HG02870 (cell line): ENCODE measurements around the gene CCL20.

Source experiments
- ATAC-seq: cut with Tn5 transposase; IDR thresholded peaks from one replicate; pipeline ENCODE4 v1.9.1; 2021; ENCODE audit warnings: mild to moderate bottlenecking, moderate library complexity; ENCODE audit not compliant: unreplicated experiment

Gene CCL20

GRCh38 chr2:227802882-227803281 is 10.8 kb upstream of the CCL20 start:
- no peak for ATAC-seq

GRCh38 chr2:227804975-227805374 is 8.7 kb upstream of the CCL20 start:
- no peak for ATAC-seq

DNA sequence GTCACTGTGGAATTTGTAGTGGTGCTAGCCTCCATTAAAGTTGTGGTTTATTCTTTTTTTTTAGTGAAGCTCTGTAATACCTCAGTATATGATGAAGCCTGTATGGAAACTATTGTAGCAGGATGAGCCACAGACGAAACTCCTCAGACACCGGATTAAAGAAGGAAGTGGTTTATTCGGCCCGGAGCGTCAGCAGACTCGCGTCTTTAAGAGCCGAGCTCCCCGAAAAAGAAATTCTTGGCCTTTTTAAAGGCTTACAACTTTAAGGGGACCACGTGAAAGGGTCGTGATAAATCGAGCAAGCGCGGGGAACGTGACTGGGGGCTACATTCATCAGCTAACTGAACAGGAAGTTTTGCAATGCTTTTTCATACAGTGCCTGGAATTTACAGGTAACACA is 8.1 kb upstream of the CCL20 start:
- ATAC-seq, result peak; percentile 59

DNA sequence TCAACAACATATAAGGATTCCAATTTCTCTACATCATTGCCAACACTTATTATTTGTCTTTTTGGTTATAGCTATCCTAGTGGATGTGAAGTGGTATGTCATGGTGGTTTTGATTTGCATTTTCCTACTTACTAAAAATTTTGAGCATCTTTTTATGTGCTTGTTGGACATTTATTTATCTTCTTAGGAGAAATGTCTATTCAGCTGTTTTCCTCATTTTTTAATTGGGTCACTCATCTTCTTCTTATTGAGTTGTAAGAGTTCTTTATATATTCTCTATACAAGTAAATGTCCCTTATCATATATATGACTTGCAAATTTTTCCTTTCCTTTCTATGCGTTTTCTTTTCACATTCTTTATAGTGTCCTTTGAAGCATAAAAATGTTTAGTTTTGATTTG is 4.7 kb upstream of the CCL20 start:
- no peak for ATAC-seq

GRCh38 chr2:227812001-227812400 is 1.6 kb upstream of the CCL20 start:
- no peak for ATAC-seq

GRCh38 chr2:227813229-227813561 is 447 bp upstream of the CCL20 start:
- ATAC-seq, result no peak

GRCh38 chr2:227815066-227815465 is 1.4 kb downstream of the CCL20 start:
- no peak for ATAC-seq

DNA sequence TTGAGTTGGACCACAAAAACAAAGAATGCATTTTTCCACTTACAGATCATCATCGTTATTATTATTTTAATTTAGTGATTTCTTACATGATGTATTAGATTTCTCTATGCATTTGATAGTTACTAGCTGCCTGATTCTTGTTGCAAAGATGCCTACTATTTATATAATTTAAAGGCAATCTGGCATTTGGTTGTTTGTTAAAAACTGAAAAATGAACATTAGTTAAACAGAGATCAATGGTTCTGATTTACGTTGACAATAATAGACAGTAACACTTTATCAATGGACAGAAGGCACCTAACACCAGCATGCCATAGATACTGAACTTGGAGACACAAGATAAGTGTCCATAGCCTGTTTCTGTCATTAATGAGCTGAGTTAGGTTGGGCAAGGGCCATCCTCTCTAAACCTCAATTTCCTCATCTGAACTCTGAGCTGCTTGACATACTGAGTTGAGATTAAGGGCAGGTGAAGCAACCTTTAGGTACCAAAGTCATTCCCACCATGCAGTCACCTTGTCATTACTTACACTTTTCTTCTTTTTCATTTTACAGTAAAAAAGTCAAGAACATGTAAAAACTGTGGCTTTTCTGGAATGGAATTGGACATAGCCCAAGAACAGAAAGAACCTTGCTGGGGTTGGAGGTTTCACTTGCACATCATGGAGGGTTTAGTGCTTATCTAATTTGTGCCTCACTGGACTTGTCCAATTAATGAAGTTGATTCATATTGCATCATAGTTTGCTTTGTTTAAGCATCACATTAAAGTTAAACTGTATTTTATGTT is 3.1 kb downstream of the CCL20 start:
- no peak for ATAC-seq

DNA sequence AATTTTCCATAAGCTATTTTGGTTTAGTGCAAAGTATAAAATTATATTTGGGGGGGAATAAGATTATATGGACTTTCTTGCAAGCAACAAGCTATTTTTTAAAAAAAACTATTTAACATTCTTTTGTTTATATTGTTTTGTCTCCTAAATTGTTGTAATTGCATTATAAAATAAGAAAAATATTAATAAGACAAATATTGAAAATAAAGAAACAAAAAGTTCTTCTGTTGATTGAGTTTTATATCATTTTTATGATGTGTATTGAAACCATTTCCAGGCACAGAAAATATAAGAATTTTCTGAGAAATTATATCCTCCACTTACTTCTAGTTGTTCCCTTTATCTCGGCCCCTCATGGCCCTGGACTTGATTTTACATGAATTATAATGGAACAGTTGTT is 3.7 kb downstream of the CCL20 start:
- ATAC-seq, result no peak

DNA sequence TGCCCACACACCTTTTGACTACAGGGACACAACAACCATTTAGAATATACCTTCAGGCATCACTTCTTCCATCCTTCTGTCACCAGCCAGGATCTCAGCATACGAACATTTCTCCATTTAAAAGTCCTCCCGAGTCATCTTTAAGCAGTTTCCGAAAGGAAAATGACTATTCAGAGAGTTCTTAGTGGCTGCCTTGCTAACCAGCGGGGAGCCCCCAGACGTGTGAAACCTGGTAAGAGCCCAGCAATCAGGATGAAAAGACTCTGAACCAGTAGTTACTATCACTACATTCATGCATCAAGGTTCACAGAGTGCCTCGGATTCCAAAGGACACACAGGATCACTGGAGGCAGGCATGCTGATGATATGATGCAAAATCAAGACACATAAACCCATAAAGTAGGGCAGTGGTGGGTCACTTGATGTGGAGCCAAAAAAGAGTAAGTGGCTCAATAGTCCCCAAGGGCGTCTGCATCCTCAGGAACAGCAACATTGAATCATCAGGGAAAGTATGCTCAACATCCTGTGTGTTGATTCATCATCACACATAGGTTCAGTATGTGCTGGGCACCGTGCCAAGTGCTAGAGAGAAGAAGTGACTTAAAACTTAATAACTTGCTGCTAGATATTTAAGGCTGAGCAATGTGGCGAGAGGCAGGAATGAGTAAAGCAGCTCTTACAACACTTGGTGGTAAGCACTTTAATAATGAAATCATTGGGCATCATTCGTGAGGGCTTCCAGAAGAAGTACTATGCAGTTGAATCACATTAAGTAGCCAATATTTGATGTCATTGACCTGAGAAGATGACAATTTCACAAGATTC is 4.4 kb downstream of the CCL20 start:
- ATAC-seq, result no peak

DNA sequence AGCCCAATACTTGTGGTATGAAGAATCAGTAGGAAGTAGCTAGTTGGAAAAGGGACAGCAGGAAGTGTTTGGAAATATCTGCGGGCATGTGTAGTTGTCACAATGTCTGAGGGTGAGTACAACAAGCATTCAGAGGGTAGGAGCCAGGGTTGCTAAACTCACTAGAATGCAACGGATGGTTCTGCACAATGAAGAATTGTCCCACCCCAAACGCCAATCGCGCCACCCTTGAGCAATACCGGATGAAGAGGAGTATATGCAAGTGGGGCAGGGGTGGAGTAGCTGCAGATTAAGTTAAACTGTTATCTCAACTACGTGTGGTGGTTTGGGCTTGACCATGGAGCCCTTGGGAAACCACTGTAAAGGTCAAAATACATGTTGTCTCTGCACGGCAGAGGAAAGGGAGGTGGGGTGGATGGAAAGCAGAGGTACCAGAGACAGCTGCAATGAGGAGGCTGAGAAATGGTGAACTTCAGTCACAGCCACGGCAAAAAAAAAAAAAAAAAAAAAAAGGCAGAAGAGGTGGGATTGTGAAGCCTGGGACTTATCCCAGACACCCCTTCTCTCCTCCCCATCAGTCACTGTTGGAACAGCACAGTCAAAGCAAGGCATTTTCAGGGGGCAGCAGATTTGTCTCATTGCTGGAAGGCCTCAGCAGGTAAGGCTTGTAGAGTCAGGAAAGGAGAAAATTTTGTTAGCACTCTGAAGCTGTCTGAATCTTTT is 5.2 kb downstream of the CCL20 start:
- ATAC-seq, result no peak

- ATAC-seq, result no peak
Measured at GRCh38 chr2:227819398-227819697, 5.7 kb downstream of the CCL20 start.

DNA sequence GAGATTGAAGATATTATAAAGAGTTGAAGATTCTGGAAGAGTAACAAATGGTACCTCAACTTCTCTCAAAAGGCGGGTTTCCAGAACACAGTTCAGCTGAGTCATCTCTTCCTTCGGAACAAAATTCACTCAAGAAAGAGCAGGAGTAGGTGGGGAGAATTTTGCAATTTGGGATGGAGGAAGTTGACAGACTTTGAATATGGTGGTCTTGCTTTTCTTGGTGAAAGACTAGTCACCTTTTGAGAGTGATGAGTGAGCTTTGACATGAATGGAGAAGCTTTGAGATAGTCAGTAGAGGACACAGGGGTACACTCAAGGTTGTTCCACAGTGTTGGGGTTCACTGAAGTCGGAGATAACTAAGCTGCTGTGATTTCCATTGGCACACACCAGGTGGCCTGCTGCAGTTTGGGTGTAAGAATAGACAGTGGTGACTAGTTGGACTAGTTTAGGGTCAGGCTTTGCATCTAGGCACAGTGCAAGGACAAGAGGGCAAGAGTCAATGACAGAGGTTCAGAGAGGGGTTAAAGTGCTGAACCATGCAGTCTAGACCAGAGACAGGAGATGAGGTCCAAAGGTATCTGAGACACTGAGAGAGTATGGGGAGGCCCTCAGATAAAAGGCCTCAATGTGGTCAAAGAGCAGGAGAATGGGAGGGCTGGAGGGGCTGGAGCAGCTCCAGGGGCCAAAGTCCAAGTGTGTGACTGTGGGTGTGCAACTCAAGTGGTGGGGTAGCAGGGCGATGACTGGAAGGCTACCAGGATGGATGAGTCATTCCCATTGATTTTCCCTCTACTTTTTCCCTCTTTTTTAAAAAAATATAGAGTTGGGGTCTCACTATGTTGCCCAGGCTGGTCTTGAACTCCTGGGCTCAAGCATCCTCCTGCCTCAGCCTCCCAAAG is 7.7 kb downstream of the CCL20 start:
- no peak for ATAC-seq

- no peak for ATAC-seq
Measured at GRCh38 chr2:227822416-227823003, 8.9 kb downstream of the CCL20 start.

DNA sequence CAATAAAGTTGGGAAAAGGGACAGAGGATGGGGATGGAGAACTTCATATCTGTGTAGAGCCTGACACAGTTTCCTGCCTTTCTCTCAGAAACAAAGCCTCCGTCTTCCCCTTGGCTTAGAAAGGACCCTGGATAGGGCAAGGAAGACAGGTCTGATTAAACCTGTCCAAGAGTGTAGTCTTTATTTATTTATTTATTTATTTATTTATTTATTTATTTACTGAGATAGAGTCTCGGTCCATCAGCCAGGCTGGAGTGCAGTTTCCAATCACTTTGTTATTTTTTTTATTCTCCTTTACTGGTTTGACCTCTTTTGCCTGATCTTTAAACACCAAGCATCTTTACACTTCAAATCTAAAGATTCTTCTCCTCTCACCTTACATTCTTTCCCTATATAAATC is 10.3 kb downstream of the CCL20 start:
- ATAC-seq, result no peak

GRCh38 chr2:227824711-227825110 is 11.1 kb downstream of the CCL20 start:
- no peak for ATAC-seq

GRCh38 chr2:227826019-227826521 is 12.4 kb downstream of the CCL20 start:
- ATAC-seq, result no peak

DNA sequence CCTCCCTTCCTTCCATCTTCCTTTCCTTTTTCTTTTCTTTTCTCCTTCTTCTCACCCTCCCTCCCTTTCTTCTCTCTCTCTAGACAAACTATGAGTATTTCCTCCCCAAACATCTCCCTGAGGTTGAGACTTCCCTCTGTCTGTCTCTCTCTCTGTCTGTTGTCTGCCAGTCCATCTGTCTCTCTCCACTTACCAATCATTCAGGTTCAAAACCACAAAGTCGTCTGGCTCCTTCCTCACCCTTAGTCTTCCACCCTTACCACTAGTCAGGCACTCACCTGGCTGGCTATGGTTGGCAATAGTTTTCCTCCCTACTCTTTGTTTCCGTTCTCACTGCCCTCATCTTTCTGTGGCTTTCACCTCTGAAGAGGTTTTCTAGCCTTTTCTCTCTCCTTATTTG is 12.9 kb downstream of the CCL20 start:
- no peak for ATAC-seq

DNA sequence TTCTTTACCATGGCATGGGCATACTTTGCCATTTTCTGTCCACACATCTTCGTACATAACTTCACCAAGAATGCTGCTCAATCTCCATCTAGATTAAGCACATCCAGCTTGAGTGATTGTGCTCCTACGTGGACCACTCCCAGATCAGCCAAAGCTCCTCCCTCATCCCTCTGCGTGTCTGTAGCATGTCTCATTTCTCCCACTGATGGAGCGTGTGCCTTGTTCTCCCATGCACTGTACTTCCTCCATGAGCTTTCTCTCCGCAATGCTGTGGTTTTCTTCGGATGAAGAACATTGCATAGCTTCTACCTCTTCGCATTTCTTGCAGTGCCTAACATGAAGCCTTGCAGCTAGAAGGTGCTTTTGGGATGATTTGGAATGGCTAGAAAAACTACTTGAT is 13.5 kb downstream of the CCL20 start:
- no peak for ATAC-seq

- ATAC-seq, result no peak
Measured at GRCh38 chr2:227828477-227828912, 14.9 kb downstream of the CCL20 start.
